Type B pancreatic cell (in vitro differentiated cells): ENCODE data around the gene MAPK13. TPM values are rescaled to one million over a fixed set of nuclear protein-coding genes. Genes with fewer than 3 reads are reported as not detected.
A peak's percentile ranks its signal among the peaks of the same experiment; 100 is the strongest.

Experiments
- DNase-seq: peaks from one replicate; pipeline ENCODE4 v3.0.0; 2021; ENCODE audit warnings: mixed read lengths; ENCODE audit not compliant: unreplicated experiment; ENCODE audit errors: extremely low spot score
- H3K27ac Mint-ChIP-seq: 2 replicates; pipeline ENCODE4 v1.8.0; 2021; ENCODE audit warnings: mild to moderate bottlenecking, mixed read lengths
- H3K27me3 Mint-ChIP-seq: 2 replicates; pipeline ENCODE4 v1.8.0; 2021; ENCODE audit warnings: mixed read lengths
- H3K36me3 Mint-ChIP-seq: 2 replicates; pipeline ENCODE4 v1.8.0; 2021; ENCODE audit warnings: mixed read lengths
- H3K4me1 Mint-ChIP-seq: one replicate; pipeline ENCODE4 v1.8.0; 2021; ENCODE audit warnings: mixed read lengths; ENCODE audit not compliant: unreplicated experiment
- H3K4me3 Mint-ChIP-seq: 2 replicates; pipeline ENCODE4 v1.8.0; 2021; ENCODE audit warnings: mild to moderate bottlenecking, mixed read lengths
- H3K9me3 Mint-ChIP-seq: 2 replicates; pipeline ENCODE4 v1.8.0; 2021; ENCODE audit warnings: mixed read lengths
- CTCF ChIP-seq: fragments of 200-600 bp; sonication (generic); conservative IDR thresholded peaks from 2 replicates; pipeline ENCODE4 v1.5.0; 2021; ENCODE audit warnings: antibody characterized with exemption, mild to moderate bottlenecking
- total RNA-seq: library from RNA; stranded (reverse); gene quantifications from 2 replicates; pipeline ENCODE4 v1.2.1, GENCODE V29; 2021; ENCODE audit warnings: low replicate concordance

Gene MAPK13
- total RNA-seq, 1 donor from 2014 or later = 29.4 TPM

- Mint-ChIP-seq H3K4me1 (peaks cover 41% of the 10 kb centered on the region), H3K4me3 (no peak overlapping the region), H3K27ac (no peak overlapping the region), H3K27me3 (no peaks in the 10 kb centered on the region), H3K9me3 (no peaks in the 10 kb centered on the region), H3K36me3 (peaks cover 8% of the 10 kb centered on the region)
- no peak for DNase-seq
- no peak for TF ChIP-seq CTCF
These were observed 14.0 kb upstream of the MAPK13 start for GRCh38 chr6:36116066-36116864.

DNA sequence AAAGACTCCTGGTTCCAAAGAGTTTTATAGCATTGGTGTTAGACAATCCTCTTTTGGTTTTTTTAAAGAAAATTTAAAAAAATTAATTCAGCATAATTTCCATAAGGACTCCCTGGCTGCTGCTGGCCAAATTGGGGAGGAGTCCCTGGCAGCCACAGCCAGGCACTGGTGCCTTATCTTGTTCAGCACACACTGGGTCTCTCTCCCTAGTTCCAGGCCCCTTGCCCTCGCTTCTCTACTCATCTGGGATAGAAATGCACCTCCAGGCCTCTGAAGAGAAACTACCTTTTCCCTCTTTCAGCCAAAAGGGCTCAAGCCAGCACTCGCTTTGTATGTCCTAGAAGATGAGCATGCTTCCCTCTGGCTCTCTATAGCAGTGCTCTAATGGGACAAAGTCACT lies 13.4 kb upstream of the MAPK13 start:
- Mint-ChIP-seq H3K27me3 (no peaks in the 10 kb centered on the region), H3K27ac (no peak overlapping the region), H3K4me3 (no peak overlapping the region), H3K4me1 (peaks cover 41% of the 10 kb centered on the region), H3K9me3 (no peaks in the 10 kb centered on the region), H3K36me3 (peaks cover 8% of the 10 kb centered on the region)
- DNase-seq = no peak
- TF ChIP-seq CTCF = no peak

DNA sequence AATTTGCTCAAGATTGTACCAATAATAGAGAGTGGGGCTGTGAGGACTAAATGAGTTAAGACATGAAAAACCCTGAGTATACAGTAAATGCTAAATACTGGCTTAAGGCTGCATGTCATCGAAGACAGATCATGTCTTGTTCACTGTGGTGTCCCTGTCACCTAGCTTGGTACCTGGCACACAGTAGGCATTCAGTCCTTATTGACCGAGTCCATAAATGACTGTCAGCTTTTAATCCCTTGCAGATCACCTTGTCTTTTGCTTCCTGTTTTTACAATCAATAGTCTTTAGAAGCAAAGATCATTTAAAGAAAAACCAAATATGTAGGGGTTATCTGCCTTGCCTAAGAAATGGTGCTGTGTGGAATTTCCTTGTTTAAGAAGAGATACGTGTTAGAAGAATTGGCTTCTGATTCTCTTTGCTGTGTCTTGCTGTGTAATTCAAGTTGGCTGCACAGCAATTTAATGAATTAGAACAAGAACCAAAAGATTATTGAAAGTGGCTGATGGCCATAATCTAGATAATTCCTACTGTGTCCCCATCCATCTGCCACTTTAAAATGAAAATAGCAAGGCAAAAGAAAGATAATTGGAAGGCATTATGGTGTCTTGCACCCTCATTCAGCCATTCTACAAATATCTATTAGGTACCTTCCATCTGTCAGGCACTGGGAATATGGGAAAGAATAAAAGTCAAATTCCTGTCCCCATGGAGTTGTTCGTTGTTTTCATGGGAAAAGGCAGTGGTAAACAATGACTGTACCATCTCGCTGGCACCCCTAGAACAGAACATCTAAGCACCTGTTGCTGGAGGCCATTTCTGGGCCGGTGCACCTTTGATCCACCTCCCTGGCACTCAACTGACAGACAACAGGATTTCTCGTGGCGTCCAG lies 12.4 kb upstream of the MAPK13 start:
- H3K4me3 Mint-ChIP-seq = peak overlapping the region; percentile 37
- H3K27ac Mint-ChIP-seq = peak overlapping the region; percentile 89
- no peak for TF ChIP-seq CTCF
- H3K9me3 Mint-ChIP-seq = no peaks in the 10 kb centered on the region
- H3K4me1 Mint-ChIP-seq = peaks cover 38% of the 10 kb centered on the region
- no peaks in the 10 kb centered on the region for H3K27me3 Mint-ChIP-seq
- peaks cover 5% of the 10 kb centered on the region for H3K36me3 Mint-ChIP-seq
- no peak for DNase-seq

- no peaks in the 10 kb centered on the region for H3K27me3 Mint-ChIP-seq
- H3K9me3 Mint-ChIP-seq = no peaks in the 10 kb centered on the region
- peak overlapping the region; percentile 89 for H3K27ac Mint-ChIP-seq
- no peak for DNase-seq
- no peak for TF ChIP-seq CTCF
- peaks cover 38% of the 10 kb centered on the region for H3K4me1 Mint-ChIP-seq
- peaks cover 5% of the 10 kb centered on the region for H3K36me3 Mint-ChIP-seq
- H3K4me3 Mint-ChIP-seq = peak overlapping the region; percentile 37
These were observed 11.7 kb upstream of the MAPK13 start for GRCh38 chr6:36118550-36119107.

- no peak for DNase-seq
- no peak for TF ChIP-seq CTCF
- Mint-ChIP-seq H3K4me3 (no peak overlapping the region), H3K4me1 (peaks cover 34% of the 10 kb centered on the region), H3K9me3 (no peaks in the 10 kb centered on the region), H3K36me3 (peaks cover 5% of the 10 kb centered on the region), H3K27ac (peak overlapping the region; percentile 89), H3K27me3 (no peaks in the 10 kb centered on the region)
These were observed 11.1 kb upstream of the MAPK13 start for GRCh38 chr6:36119209-36119608.
